HG03196 (cell line): ENCODE measurements around the gene KCNJ14.

Source experiments
- ATAC-seq: cut with Tn5 transposase; IDR thresholded peaks from one replicate; pipeline ENCODE4 v1.9.1; 2021; ENCODE audit not compliant: unreplicated experiment

The KCNJ14 gene

DNA sequence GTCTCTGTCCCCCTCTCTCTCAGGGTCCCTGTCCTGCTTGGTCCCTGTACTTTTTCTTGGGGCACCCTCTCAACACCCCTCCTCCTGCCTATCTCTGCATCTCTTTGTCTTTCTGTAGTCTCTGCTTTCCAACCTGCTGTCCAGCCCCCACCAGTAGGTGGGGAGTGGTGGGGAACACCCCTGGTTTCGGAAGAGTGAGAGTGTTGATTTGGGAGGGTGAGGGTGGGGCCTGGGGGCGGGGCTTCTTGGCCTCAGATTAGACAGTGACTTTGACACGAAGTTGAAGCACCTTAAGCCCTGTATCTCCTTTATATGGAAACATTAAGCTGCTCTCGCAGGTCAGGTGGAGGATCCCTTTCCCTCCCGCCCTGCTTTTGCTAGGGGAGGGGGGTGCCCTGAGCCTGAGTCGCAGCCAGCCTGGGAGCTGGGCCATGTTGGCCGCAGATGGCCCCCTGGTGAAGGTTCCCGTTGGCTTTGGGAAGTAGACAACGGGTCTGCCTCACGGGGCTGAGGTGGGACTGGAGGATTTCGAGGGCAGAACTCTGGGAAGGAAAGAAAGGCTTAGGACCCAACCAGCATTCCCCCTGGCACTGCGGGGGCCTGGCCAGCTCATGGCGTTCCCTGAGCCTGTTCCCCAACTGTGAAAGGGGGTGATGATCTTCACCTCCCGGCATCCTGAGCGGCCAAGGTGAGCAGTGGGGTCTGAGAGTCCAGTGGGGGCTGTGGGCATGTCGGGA is at the start of gene KCNJ14:
KCNJ14 (plus strand) TSS at position 404 of the 737 bp plus-strand sequence. CDS start 6,151 bp downstream, outside the sequence.
- ATAC-seq, result no peak

DNA sequence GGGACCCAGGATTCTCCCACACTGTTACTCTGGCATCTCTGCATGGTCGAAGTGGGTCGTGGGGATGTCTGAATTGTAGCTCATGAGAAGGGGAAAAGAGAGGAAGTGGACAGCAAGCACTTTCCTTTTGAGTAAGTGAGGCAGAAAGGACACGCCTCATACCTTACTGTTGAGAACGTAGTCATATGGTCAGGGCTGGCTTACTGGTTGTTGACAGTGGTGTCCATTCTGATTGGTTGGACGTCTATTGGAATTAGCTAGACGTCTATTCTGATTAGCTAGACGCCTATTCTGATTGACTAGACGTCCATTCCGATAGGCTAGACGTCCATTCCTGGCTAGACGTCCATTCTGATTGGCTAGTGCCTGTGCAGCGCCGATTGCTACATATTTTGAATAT is 49.5 kb upstream of the KCNJ14 start:
- ATAC-seq, result no peak

DNA sequence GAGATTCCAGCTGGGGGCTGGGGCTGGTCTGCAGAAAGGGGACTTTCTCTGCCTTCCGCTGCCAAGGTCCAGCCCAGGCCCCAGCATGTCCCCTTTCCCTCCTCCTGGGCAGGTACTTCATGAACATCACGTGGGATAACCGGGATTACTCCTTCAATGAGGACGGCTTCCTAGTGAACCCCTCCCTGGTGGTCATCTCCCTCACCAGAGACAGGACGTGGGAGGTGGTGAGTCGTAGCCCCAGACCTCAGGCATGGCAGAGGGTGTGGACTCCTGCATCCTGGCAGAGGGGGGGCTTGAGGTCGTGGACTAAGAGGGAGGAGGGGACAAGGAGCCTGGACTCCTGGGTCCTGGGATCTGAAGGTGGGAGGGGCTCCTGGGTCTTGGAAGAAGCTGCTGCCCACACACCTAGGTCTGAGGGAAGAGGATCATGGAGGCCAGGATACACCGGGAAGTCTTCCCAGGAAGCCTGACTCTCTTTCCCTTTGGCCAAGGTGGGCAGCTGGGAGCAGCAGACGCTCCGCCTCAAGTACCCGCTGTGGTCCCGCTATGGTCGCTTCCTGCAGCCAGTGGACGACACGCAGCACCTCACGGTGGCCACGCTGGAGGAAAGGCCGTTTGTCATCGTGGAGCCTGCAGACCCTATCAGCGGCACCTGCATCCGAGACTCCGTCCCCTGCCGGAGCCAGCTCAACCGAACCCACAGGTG is 41.3 kb upstream of the KCNJ14 start:
- ATAC-seq, result no peak

DNA sequence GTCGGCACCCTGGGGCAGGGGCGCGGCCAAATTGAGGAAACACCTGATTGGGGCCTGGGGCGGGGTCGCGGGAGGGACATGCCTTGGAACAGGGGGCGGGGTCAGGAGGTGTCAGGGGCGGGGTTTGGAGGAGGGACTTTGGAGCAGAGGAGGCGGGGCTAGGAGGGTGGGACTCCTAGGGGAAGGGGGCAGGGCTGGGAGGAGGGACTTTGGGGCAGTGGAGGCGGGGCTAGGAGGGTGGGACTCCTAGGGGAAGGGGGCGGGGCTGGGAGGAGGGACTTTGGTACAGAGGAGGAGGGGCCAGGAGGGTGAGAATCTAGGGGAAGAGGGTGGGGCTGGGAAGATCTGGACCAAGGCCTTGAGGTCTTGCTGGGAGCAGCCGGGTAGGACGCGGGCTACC is 40.0 kb upstream of the KCNJ14 start:
- ATAC-seq, result no peak

DNA sequence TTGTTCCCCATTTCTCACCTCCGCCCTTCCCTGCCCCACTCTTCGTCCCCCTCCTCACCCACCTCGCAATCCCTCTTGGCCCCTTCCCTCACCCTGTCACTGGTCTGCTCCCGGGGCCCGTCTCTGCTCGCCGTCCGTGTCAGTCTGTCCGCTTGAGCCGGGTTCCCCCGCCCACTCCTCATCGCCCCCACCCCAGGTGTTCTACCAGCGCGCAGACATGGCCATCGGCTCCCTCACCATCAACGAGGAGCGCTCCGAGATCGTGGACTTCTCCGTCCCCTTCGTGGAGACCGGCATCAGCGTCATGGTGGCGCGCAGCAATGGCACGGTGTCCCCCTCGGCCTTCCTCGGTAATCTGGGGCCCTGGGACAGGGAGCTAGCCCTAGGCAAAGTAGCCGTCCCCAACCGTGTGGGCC is 39.6 kb upstream of the KCNJ14 start:
- ATAC-seq, result no peak

DNA sequence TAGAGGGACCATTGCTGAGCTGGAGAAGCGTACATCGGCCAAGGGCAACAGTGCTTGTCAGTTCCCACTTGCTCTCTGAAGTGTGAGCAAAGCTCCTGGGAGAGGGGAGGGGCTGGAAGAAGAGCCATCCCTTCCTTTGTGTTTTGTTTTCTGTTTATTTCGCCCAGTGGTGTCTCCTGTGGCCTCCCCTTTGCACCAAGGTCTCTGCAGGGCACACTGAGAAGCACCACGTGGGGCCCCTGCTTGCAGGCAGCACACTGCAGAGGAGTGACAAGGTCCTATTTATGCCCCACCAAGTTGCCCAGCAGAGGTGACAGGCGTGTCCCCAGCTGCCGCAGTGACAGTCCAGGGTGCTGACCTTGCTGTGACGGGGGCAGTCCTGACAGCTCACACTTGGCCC is 38.0 kb upstream of the KCNJ14 start:
- ATAC-seq, result no peak

DNA sequence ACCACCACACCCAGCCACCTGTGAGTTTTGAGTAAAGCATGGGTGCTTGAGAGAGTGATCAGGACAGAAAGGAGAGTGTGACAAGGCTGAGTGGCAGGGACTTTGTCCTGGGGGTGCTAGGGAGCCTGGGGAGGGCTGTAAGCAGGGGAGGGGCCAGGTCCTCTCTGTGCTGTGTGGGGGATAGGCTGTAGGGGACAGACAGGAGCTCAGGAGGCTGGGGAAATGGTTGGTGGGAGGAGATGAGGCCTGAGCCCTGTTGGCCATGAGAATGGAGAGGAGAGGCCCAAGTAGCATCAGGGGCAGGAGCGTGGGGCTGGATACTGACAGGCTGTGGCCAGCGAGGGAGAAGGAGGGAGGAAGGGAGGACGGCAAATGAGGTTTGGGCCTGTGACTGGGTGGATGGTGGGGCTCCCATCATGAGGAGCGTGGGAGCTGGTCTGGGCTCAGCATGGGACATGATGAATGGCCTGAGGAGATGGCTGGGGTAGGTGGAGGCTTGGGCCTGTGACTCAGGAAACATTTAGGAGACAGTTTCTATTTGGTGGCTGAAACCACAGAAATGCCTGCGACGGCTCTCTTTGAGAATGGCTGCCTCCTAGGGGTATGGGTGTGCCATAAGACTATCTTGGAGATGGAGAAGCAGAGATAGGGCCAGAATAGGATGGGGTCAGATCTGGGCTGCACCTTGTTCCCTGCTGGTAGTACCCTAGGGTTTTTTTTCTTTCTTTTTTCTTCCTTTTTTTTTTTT is 36.9 kb upstream of the KCNJ14 start:
- ATAC-seq, result no peak

DNA sequence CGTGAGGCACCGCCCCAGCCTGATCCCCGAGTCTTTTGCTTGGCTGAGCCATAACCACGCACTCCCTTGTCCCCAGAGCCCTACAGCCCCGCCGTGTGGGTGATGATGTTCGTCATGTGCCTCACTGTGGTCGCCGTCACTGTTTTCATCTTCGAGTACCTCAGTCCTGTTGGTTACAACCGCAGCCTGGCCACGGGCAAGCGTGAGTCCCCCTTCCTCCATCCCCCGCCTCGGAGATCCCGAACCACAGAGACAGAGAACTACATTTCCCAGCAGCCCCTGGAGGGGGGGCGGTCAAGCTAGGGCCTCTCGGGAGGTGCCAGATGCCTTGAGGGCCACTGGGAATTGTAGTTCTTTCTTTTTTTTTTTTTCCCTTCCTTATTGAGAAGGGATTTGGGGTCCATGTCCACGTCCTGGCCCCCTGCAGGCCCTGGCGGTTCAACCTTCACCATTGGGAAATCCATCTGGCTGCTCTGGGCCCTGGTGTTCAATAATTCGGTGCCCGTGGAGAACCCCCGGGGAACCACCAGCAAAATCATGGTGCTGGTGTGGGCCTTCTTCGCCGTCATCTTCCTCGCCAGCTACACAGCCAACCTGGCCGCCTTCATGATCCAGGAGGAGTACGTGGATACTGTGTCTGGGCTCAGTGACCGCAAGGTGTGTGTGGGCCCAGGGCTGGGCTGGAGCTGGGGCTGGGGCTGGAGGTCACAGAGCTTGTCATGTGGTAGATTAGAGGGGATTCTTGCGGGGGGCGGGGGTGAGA is 36.0 kb upstream of the KCNJ14 start:
- ATAC-seq, result peak; percentile 63

DNA sequence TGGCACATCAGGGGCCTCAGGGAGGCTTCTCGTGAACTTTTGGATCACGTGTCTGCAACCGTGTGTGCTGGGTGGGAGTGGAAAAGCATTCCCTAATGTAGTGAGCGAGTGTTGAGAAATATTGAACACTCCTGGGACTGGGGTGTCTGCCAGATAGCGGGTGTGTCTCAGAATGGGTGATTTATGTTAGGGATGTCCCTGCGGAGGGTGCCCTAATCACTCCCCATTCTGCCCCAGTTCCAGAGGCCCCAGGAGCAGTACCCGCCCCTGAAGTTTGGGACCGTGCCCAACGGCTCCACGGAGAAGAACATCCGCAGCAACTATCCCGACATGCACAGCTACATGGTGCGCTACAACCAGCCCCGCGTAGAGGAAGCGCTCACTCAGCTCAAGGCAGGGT is 33.8 kb upstream of the KCNJ14 start:
- ATAC-seq, result no peak

DNA sequence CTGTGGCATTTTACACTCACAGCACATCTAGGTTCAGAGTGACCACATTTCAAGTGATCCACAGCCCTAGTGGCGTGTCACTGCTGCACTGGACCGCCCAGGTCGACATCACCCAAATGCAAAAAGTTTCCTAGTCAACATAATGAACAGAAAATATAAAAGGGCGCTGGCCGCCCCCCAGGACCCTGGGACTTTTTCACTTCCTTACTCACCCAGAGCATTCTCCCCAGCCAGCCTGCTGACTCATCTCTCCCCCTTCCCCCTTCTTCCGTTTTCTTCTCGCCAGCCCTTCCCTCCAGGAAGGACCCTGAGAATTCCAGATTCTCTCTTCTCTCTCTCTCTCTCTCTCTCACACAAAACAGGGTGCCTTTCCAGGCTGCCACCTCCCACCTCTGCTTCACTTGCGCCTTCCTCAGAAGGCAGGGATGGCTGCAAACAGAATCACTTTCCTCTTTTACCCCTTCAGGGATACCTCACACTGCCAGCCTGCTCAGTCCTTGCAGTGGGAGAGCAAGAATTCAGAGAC is 30.6 kb upstream of the KCNJ14 start:
- ATAC-seq, result no peak

DNA sequence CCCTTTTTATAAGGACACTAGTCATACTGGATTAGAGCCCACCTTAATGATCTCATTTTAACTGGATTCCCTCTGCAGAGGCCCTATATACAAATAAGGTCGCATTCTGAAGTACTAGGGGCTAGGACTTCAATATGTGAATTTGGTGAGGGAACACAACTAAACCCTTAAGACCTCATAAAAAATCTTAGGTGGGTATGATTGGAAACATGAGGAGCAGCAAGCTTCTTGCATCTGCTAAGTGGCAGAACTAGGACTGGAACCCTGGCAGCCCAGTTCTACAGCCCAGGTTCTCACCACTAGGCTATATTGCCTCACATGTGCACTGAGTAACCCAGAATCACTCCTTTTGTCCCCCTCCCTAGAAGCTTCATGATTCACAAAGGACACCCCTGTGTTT is 26.7 kb upstream of the KCNJ14 start:
- no peak for ATAC-seq

DNA sequence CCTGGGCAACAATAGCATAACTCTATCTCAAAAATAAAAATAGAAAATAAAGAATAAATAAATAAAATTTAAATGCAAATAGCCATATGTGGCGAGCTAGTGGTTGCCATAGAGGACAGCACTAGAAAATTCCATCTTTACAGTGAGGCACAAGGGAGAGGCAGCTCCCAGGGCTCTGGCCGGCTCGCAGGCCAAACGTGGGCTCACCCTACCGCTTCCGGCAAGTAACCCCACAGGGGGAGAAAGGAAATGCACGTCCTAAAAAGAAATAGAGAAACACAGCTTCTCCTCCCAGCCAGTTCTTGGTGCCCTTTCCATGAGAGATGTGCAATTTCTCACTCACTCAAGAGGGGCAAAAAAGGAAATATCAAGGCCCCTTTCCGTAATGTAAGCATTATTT is 22.0 kb upstream of the KCNJ14 start:
- no peak for ATAC-seq

DNA sequence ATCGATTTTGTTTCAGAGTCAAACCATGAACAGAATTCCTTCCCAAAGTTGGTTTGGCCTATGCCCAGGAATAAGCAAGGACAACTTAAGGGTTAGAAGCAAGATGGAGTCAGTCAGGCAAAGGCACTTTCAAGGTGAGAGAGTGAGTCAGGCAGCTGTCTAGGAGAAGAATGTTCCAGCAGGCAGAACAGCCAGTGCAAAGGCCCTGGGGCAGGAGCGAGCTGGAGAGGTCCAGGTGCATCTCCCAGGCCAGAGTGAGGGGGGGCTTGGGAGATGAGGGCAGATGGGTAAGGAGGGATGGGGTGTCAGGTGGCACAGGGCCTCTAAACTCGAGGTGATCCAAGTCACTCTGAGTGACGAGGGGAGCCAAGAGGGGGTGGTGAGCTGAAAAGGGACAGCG is 18.8 kb upstream of the KCNJ14 start:
- no peak for ATAC-seq

DNA sequence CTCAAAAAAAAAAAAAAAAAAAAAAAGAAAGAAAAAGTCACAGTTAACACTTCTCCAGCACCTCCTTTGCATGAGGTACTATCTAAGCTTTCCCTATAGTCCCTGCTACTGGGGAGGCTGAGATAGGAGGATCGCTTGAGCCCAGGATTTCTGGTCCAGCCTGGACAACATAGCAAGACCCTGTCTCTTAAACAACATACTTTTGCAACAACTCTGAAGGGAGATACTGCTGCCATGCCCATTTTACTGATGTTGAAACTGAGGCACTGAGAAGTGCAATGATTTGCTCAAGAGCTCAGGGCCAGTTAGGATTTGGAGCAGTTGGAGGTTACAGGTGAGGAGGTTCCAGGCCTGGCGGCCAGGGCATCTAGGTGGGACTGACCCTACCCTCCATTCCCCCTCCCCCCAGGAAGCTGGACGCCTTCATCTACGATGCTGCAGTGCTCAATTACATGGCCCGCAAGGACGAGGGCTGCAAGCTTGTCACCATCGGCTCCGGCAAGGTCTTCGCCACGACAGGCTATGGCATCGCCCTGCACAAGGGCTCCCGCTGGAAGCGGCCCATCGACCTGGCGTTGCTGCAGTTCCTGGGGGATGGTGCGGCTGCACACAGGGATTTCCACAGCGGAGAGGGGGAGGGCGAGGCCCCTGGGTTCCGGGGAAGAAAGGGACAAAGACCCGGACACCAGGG is 13.9 kb upstream of the KCNJ14 start:
- no peak for ATAC-seq

DNA sequence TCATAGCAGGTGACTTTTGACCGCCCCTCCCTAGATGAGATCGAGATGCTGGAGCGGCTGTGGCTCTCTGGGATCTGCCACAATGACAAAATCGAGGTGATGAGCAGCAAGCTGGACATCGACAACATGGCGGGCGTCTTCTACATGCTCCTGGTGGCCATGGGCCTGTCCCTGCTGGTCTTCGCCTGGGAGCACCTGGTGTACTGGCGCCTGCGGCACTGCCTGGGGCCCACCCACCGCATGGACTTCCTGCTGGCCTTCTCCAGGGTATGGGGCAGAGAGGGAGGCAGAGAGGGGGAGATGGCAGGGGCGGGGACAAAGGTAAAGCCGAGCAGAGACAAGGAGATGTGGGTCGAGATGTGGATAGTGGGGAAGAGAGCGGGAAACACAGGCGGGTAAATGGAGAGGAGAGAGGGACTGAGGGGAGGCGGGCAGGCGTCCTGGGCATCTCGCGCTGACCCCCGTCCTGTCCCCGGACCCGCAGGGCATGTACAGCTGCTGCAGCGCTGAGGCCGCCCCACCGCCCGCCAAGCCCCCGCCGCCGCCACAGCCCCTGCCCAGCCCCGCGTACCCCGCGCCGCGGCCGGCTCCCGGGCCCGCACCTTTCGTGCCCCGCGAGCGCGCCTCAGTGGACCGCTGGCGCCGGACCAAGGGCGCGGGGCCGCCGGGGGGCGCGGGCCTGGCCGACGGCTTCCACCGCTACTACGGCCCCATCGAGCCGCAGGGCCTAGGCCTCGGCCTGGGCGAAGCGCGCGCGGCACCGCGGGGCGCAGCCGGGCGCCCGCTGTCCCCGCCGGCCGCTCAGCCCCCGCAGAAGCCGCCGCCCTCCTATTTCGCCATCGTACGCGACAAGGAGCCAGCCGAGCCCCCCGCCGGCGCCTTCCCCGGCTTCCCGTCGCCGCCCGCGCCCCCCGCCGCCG is 13.0 kb upstream of the KCNJ14 start:
- no peak for ATAC-seq

DNA sequence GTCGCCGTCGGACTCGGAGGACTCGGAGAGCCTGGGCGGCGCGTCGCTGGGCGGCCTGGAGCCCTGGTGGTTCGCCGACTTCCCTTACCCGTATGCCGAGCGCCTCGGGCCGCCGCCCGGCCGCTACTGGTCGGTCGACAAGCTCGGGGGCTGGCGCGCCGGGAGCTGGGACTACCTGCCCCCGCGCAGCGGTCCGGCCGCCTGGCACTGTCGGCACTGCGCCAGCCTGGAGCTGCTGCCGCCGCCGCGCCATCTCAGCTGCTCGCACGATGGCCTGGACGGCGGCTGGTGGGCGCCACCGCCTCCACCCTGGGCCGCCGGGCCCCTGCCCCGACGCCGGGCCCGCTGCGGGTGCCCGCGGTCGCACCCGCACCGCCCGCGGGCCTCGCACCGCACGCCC is 12.1 kb upstream of the KCNJ14 start:
- ATAC-seq, result no peak

DNA sequence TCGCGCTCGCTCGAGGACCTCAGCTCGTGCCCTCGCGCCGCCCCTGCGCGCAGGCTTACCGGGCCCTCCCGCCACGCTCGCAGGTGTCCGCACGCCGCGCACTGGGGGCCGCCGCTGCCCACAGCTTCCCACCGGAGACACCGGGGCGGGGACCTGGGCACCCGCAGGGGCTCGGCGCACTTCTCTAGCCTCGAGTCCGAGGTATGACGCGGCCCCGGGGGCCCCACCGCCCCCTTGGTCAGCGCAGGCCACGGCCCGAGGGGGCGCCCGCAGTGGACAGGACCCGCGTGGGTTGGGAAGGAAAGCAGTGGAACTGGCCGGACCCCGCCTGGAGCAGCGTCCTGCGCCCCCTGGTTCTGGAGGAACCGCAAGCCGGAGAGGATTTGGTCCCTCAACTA is 11.6 kb upstream of the KCNJ14 start:
- ATAC-seq, result no peak

DNA sequence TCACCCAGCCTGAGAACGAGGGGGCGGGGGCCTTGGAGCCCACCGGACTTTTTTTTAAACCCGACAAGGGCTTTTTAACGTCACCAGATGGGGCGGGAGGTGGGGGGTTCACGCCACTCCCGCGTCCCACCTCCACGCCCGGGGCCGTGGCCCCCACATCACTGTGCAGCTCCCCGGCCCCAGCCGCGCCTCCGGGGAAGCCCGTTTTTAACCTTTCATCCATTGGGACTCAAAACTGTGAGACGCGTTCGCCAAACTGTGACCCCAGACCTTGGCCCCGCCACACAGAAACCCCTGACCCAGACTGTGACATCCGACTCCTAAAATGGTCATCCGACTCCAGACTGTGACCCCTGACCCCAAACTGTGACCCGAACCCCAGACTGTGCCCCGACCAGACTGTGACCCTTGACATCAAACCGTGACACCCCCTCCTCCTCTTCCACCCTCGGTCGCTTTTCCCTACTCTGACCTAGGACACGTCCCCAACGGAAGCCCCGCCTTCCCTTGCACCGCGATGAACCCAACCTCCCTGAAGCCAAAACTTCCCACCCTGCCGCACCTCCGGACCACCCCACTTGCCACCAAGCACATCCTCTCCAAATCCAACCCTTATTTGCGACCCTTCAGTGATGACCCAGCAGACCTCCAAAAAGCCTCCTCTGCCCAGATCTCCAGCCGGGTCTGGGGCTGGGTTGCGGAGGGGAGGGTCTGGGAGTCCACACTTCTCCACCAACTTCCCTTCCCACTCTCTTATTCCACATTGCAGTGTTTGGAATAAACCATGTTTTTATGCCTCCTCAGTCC is 11.0 kb upstream of the KCNJ14 start:
- no peak for ATAC-seq

DNA sequence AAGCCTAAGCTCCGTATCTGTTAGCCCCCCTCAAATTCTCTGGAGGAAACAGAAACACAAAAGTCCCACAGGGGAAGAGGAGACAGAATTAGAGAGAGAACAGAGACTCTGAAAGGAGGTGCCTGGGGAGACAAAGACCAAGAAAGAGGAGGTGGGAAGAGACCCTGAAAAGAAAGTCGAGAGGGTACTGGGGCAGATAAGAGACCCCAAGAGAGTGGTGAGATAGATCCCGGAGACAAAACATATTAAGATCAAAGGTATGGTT is 10.5 kb upstream of the KCNJ14 start:
- ATAC-seq, result no peak
